Left ventricle myocardium inferior (tissue), 1 donor: ENCODE data around the gene TM9SF1. TPM values are rescaled to one million over a fixed set of nuclear protein-coding genes. Genes with fewer than 3 reads are reported as not detected.

Source experiments
- DNase-seq: peaks from one replicate; pipeline ENCODE4 v3.0.0-alpha.2; 2020
- H3K27ac ChIP-seq: fragments of 200-600 bp; replicated peaks from 2 replicates; pipeline ENCODE4 v1.8.0; 2021
- H3K27me3 ChIP-seq: fragments of 200-600 bp; 2 replicates; pipeline ENCODE4 v1.8.0; 2021; ENCODE audit warnings: low read depth
- H3K36me3 ChIP-seq: fragments of 200-600 bp; 2 replicates; pipeline ENCODE4 v1.8.0; 2021
- H3K4me1 ChIP-seq: fragments of 200-600 bp; 2 replicates; pipeline ENCODE4 v1.8.0; 2021
- H3K4me3 ChIP-seq: fragments of 200-600 bp; 2 replicates; pipeline ENCODE4 v1.8.0; 2021; ENCODE audit warnings: mild to moderate bottlenecking, moderate library complexity
- H3K9me3 ChIP-seq: fragments of 200-600 bp; replicated peaks from 2 replicates; pipeline ENCODE4 v1.8.0; 2021
- CTCF ChIP-seq: fragments of 200-600 bp; IDR thresholded peaks from 2 replicates; pipeline ENCODE4 v1.8.0; 2021; ENCODE audit warnings: antibody characterized with exemption, mild to moderate bottlenecking, borderline replicate concordance
- intact Hi-C: fragments of 100-400 bp; cut with micrococcal nuclease; formaldehyde crosslinking; loops from one replicate; pipeline ENCODE4 v1.11.0; 2022
- total RNA-seq: library from RNA; stranded (reverse); fragmentation: NEBNext Ultra II Directional; extraction: Animal tissue kit (Norgen Biotek cat#: 25700); gene quantifications from one replicate; pipeline ENCODE4 v1.2.1, GENCODE V29; 2021
- donor health status: DM: no; HTN: yes; CAD: no; lungs with severe emphysema.

TM9SF1 gene
- total RNA-seq, 1 donor from 2014 or later, result 22.2 TPM

GRCh38 chr14:24150993-24151392 lies 44.2 kb downstream of the TM9SF1 start:
- Histone ChIP-seq H3K4me3 (no peak overlapping the region), H3K4me1 (peaks cover 37% of the 10 kb centered on the region), H3K27me3 (no peaks in the 10 kb centered on the region), H3K9me3 (no peaks in the 10 kb centered on the region), H3K36me3 (peaks cover 76% of the 10 kb centered on the region), H3K27ac (no peak overlapping the region)
- intact Hi-C loops, result no loop called here
- DNase-seq, result no peak
- no peak for TF ChIP-seq CTCF

DNA sequence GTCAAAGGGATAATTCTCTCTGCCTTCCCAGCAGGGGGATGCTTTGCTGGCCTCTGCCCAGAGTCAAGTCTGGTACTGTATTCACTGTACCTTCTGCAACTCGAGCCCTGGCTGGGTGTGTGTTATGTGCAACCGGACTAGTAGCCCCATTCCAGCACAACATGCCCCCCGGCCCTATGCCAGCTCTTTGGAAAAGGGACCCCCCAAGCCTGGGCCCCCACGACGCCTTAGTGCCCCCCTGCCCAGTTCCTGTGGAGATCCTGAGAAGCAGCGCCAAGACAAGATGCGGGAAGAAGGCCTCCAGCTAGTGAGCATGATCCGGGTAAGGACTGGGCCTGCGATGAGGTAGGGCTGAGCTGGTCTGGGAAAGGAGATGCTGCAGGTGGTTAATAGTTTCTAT lies 44.7 kb downstream of the TM9SF1 start:
- DNase-seq, result no peak
- Histone ChIP-seq H3K9me3 (no peaks in the 10 kb centered on the region), H3K4me1 (peaks cover 41% of the 10 kb centered on the region), H3K27me3 (no peaks in the 10 kb centered on the region), H3K4me3 (no peak overlapping the region), H3K27ac (no peak overlapping the region), H3K36me3 (peaks cover 71% of the 10 kb centered on the region)
- intact Hi-C loops, result no loop called here
- TF ChIP-seq CTCF, result no peak

- DNase-seq, result no peak
- Histone ChIP-seq H3K27ac (no peak overlapping the region), H3K4me1 (peaks cover 46% of the 10 kb centered on the region), H3K27me3 (no peaks in the 10 kb centered on the region), H3K36me3 (peaks cover 66% of the 10 kb centered on the region), H3K4me3 (no peak overlapping the region), H3K9me3 (no peaks in the 10 kb centered on the region)
- TF ChIP-seq CTCF, result no peak
- intact Hi-C loops, result no loop called here
These were observed 45.2 kb downstream of the TM9SF1 start for GRCh38 chr14:24150061-24150460.

DNA sequence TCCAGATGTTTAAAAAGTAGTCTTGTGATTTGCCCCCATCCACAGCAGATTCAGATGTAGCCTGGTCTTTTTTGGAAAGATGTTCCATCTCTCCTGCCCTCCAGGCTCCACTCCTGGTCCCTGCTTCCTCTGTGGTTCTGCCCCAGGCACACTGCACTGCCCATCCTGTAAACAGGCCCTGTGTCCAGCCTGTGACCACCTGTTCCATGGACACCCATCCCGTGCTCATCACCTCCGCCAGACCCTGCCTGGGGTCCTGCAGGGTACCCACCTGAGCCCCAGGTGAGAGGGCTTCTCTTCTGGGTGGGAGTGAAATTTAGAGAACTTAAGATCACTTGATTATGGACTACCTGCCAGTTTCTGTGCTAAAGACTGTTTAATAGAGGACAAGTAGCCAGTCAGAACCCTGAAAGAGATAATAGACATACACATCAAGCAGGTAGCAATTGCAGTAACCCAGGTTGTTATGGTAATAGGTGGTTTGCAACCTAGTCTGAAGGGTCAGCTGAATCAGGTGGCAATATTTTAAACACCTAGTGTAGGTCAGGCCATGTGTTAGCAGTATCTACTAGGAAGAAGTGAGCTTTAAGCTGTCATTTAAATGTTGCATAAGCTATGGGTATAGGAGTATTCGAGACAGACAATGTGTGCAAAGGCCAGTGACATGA lies 45.8 kb downstream of the TM9SF1 start:
- Histone ChIP-seq H3K27me3 (no peaks in the 10 kb centered on the region), H3K4me3 (no peak overlapping the region), H3K27ac (no peak overlapping the region), H3K9me3 (no peaks in the 10 kb centered on the region), H3K36me3 (peaks cover 60% of the 10 kb centered on the region), H3K4me1 (peaks cover 49% of the 10 kb centered on the region)
- DNase-seq, result no peak
- intact Hi-C loops, result no loop called here
- no peak for TF ChIP-seq CTCF

DNA sequence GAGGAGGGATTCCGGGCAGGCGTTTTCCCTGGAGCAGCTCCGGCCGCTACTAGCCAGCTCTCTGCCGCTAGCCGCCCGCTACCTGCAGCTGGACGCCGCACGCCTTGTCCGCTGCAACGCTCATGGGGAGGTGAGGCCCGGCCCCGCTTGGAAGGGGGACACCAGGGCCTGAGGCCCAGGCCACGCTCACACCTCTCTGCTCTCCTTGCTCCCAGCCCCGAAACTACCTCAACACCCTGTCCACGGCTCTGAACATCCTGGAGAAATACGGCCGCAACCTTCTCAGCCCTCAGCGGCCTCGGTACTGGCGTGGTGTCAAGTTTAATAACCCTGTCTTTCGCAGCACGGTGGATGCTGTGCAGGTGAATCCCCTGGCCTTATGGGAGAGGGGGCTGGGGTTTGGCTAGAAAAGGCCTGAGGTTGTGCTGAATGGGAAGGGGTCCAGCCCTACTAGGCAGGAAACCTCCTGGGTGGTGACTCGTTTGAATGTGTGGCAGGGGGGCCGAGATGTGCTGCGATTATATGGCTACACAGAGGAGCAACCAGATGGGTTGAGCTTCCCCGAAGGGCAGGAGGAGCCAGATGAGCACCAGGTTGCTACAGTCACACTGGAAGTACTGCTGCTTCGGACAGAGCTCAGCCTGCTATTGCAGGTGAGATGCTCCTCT lies 47.3 kb downstream of the TM9SF1 start:
- no peaks in the 10 kb centered on the region for H3K9me3 ChIP-seq
- peaks cover 52% of the 10 kb centered on the region for H3K4me1 ChIP-seq
- H3K36me3 ChIP-seq, result peaks cover 59% of the 10 kb centered on the region
- peak overlapping the region; percentile 99 for H3K4me3 ChIP-seq
- no peak for TF ChIP-seq CTCF
- peak overlapping the region; percentile 98 for H3K27ac ChIP-seq
- DNase-seq, result no peak
- H3K27me3 ChIP-seq, result no peaks in the 10 kb centered on the region
- intact Hi-C loops, result no loop called here
